KMS-11 (cell line): Measurements from ENCODE around the gene KLHL29.

Source experiments
- H2AFZ ChIP-seq: fragments of 200-600 bp; sonication (generic); 2 replicates; pipeline ENCODE4 v1.6.1; 2016; ENCODE audit warnings: antibody characterized with exemption, mixed run types, low read depth
- H3K27ac ChIP-seq: fragments of 200-600 bp; sonication (generic); 2 replicates; pipeline ENCODE4 v1.6.1; 2016; ENCODE audit warnings: mild to moderate bottlenecking, mixed run types
- H3K27me3 ChIP-seq: fragments of 200-600 bp; sonication (generic); 2 replicates; pipeline ENCODE4 v1.6.1; 2017; ENCODE audit warnings: mild to moderate bottlenecking, low read depth, mixed run types, moderate library complexity; ENCODE audit not compliant: insufficient read depth
- H3K36me3 ChIP-seq: fragments of 200-600 bp; sonication (generic); 2 replicates; pipeline ENCODE4 v1.6.1; 2017; ENCODE audit warnings: mild to moderate bottlenecking, mixed run types; ENCODE audit not compliant: insufficient read depth
- H3K4me1 ChIP-seq: fragments of 200-600 bp; sonication (generic); 2 replicates; pipeline ENCODE4 v1.6.1; 2016; ENCODE audit warnings: mild to moderate bottlenecking, low read depth, mixed run types; ENCODE audit not compliant: poor library complexity, severe bottlenecking
- H3K4me2 ChIP-seq: fragments of 200-600 bp; sonication (generic); 2 replicates; pipeline ENCODE4 v1.7.0; 2016; ENCODE audit warnings: mild to moderate bottlenecking, mixed run types
- H3K4me3 ChIP-seq: fragments of 200-600 bp; sonication (generic); IDR thresholded peaks from 2 replicates; pipeline ENCODE4 v1.6.1; 2017; ENCODE audit warnings: low read depth, low read length, mixed read lengths; ENCODE audit not compliant: insufficient read depth
- H3K79me2 ChIP-seq: fragments of 200-600 bp; sonication (generic); 2 replicates; pipeline ENCODE4 v1.6.1; 2016; ENCODE audit warnings: low read depth, mixed run types; ENCODE audit not compliant: insufficient read depth
- H3K9ac ChIP-seq: fragments of 200-600 bp; sonication (generic); 2 replicates; pipeline ENCODE4 v1.6.1; 2016; ENCODE audit warnings: mild to moderate bottlenecking, mixed run types
- H4K20me1 ChIP-seq: fragments of 200-600 bp; sonication (generic); 2 replicates; pipeline ENCODE4 v1.6.1; 2016; ENCODE audit warnings: mild to moderate bottlenecking, mixed run types; ENCODE audit not compliant: insufficient read depth
- CTCF ChIP-seq: fragments of 200-600 bp; sonication (generic); conservative IDR thresholded peaks from 2 replicates; pipeline ENCODE4 v1.6.1; 2017; ENCODE audit warnings: low read depth, mild to moderate bottlenecking, antibody characterized with exemption, low read length, moderate library complexity, mixed read lengths

Gene KLHL29

GRCh38 chr2:23363268-23363667, 21.7 kb upstream of the KLHL29 start:
- Histone ChIP-seq H3K4me1 (no peaks in the 10 kb centered on the region), H3K9ac (no peak overlapping the region), H3K4me2 (no peak overlapping the region)

GRCh38 chr2:23363831-23364230, 21.1 kb upstream of the KLHL29 start:
- no peaks in the 10 kb centered on the region for H3K79me2 ChIP-seq
- TF ChIP-seq CTCF: no peak
- H3K4me3 ChIP-seq: no peak overlapping the region
- H4K20me1 ChIP-seq: no peaks in the 10 kb centered on the region
- no peak overlapping the region for H3K9ac ChIP-seq
- no peak overlapping the region for H2AFZ ChIP-seq
- no peaks in the 10 kb centered on the region for H3K36me3 ChIP-seq
- H3K4me2 ChIP-seq: no peak overlapping the region
- H3K27ac ChIP-seq: no peak overlapping the region
- no peaks in the 10 kb centered on the region for H3K27me3 ChIP-seq
- no peaks in the 10 kb centered on the region for H3K4me1 ChIP-seq

More at GRCh38 chr2:23363268-23363667, 21.7 kb upstream of the KLHL29 start:
- Histone ChIP-seq H3K36me3 (no peaks in the 10 kb centered on the region), H2AFZ (no peak overlapping the region), H3K4me3 (no peak overlapping the region), H3K79me2 (no peaks in the 10 kb centered on the region), H4K20me1 (no peaks in the 10 kb centered on the region), H3K27me3 (no peaks in the 10 kb centered on the region), H3K27ac (no peak overlapping the region)
- no peak for TF ChIP-seq CTCF

DNA sequence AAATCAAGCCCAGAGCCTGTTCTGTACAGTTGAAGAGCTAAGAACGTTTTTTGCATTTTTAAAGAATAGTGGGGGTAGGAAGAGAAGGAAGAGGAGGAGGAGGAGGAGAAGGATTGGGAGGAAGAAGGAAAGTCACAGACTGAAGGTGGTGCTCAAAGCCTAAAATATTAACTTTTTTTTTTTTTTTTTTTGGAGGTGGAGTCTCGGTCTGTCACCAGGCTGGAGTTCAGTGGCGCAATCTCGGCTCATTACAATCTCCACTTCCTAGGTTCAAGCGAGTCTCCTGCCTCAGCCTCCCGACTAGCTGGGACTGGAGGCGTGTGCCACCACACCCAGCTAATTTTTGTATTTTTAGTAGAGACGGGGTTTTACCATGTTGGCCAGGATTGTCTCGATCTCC, 18.3 kb upstream of the KLHL29 start:
- H2AFZ ChIP-seq: no peak overlapping the region
- H3K4me3 ChIP-seq: no peak overlapping the region
- H3K27ac ChIP-seq: no peak overlapping the region
- H3K27me3 ChIP-seq: no peaks in the 10 kb centered on the region
- no peaks in the 10 kb centered on the region for H3K79me2 ChIP-seq
- no peak overlapping the region for H3K4me2 ChIP-seq
- no peaks in the 10 kb centered on the region for H3K36me3 ChIP-seq
- TF ChIP-seq CTCF: no peak
- H4K20me1 ChIP-seq: no peaks in the 10 kb centered on the region
- H3K9ac ChIP-seq: no peak overlapping the region
- no peaks in the 10 kb centered on the region for H3K4me1 ChIP-seq

DNA sequence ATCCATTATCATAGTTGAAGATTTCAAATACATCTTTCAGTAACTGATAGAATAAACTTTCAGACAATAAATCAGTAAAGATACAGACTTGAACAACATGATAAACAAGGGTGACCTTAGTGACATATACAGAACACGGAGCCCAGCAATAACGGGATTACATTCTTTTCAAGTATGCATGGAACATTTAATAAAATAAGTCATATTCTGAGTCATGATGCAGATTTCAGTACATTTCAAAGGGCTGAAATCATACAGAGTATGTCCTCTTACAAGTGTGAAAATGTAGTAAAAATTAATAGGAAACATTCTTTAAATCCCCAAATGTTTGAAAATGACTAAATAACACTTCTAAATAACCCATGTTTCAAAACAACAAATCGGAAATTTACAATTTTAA, 17.2 kb upstream of the KLHL29 start:
- Histone ChIP-seq H3K4me3 (no peak overlapping the region), H3K79me2 (no peaks in the 10 kb centered on the region), H3K27me3 (no peaks in the 10 kb centered on the region), H3K4me2 (no peak overlapping the region), H3K36me3 (no peaks in the 10 kb centered on the region), H3K9ac (no peak overlapping the region), H2AFZ (no peak overlapping the region), H3K4me1 (no peaks in the 10 kb centered on the region), H4K20me1 (no peaks in the 10 kb centered on the region), H3K27ac (no peak overlapping the region)
- no peak for TF ChIP-seq CTCF

- no peak overlapping the region for H3K4me3 ChIP-seq
- H3K79me2 ChIP-seq: no peaks in the 10 kb centered on the region
- H3K36me3 ChIP-seq: no peaks in the 10 kb centered on the region
- H3K9ac ChIP-seq: no peak overlapping the region
- no peaks in the 10 kb centered on the region for H3K27me3 ChIP-seq
- peaks cover 13% of the 10 kb centered on the region for H3K4me1 ChIP-seq
- TF ChIP-seq CTCF: no peak
- H3K4me2 ChIP-seq: no peak overlapping the region
- H3K27ac ChIP-seq: no peak overlapping the region
- no peak overlapping the region for H2AFZ ChIP-seq
- no peaks in the 10 kb centered on the region for H4K20me1 ChIP-seq
Measured at GRCh38 chr2:23373666-23374065, 11.3 kb upstream of the KLHL29 start.
